GM23338 (cell line): Measurements from ENCODE around the gene PSMD6. TPM values are rescaled to one million over a fixed set of nuclear protein-coding genes. Genes with fewer than 3 reads are reported as not detected.

Experiments used
- ATAC-seq: fragments of 200-7000 bp; cut with Tn5 transposase; 3 replicates; pipeline ENCODE4 v1.9.1; 2020
- DNase-seq: peaks from one replicate; pipeline ENCODE4 v3.0.0-alpha.2; 2015; ENCODE audit warnings: low spot score
- H2AFZ ChIP-seq: fragments of 200-600 bp; sonication (generic); 2 replicates; pipeline ENCODE4 v1.8.0; 2016; ENCODE audit warnings: antibody characterized with exemption, mild to moderate bottlenecking, moderate library complexity
- H3F3A ChIP-seq: fragments of 200-600 bp; sonication (generic); replicated peaks from 2 replicates; pipeline ENCODE4 v1.8.0; 2017; ENCODE audit warnings: antibody characterized with exemption, mixed run types, low read depth
- H3K27ac ChIP-seq: fragments of 200-600 bp; sonication (generic); 2 replicates; pipeline ENCODE4 v1.6.1; 2016; ENCODE audit warnings: low read depth
- H3K27me3 ChIP-seq: fragments of 200-600 bp; sonication (generic); 2 replicates; pipeline ENCODE4 v1.8.0; 2016; ENCODE audit warnings: mild to moderate bottlenecking, mixed run types, moderate library complexity; ENCODE audit not compliant: insufficient read depth
- H3K36me3 ChIP-seq: fragments of 200-600 bp; sonication (generic); 2 replicates; pipeline ENCODE4 v1.8.0; 2016; ENCODE audit warnings: mild to moderate bottlenecking; ENCODE audit not compliant: insufficient read depth
- H3K4me1 ChIP-seq: fragments of 200-600 bp; sonication (generic); 2 replicates; pipeline ENCODE4 v1.8.0; 2016; ENCODE audit warnings: mild to moderate bottlenecking, moderate library complexity; ENCODE audit not compliant: insufficient read depth
- H3K4me2 ChIP-seq: fragments of 200-600 bp; sonication (generic); 2 replicates; pipeline ENCODE4 v1.7.1; 2017; ENCODE audit warnings: mixed run types
- H3K4me3 ChIP-seq: fragments of 200-600 bp; sonication (generic); 2 replicates; pipeline ENCODE4 v1.6.1; 2016; ENCODE audit warnings: mixed run types
- H3K79me2 ChIP-seq: fragments of 200-600 bp; sonication (generic); replicated peaks from 2 replicates; pipeline ENCODE4 v1.8.0; 2017; ENCODE audit warnings: mild to moderate bottlenecking; ENCODE audit not compliant: insufficient read depth
- H3K9me2 ChIP-seq: fragments of 200-600 bp; sonication (generic); 2 replicates; pipeline ENCODE4 v1.8.0; 2017; ENCODE audit not compliant: insufficient read depth
- H4K20me1 ChIP-seq: fragments of 200-600 bp; sonication (generic); replicated peaks from 2 replicates; pipeline ENCODE4 v1.8.0; 2017; ENCODE audit warnings: mild to moderate bottlenecking; ENCODE audit not compliant: insufficient read depth
- H3K27ac Mint-ChIP-seq: 2 replicates; pipeline ENCODE4 v1.8.0; 2020; ENCODE audit warnings: inconsistent platforms, mild to moderate bottlenecking, moderate library complexity, mixed read lengths
- H3K27me3 Mint-ChIP-seq: 3 replicates; pipeline ENCODE4 v1.8.0; 2022; ENCODE audit warnings: low read depth, mild to moderate bottlenecking, moderate library complexity, mixed read lengths, inconsistent platforms; ENCODE audit not compliant: insufficient read depth, poor library complexity
- H3K36me3 Mint-ChIP-seq: 3 replicates; pipeline ENCODE4 v1.8.0; 2021; ENCODE audit warnings: low read depth, mild to moderate bottlenecking, inconsistent platforms, moderate library complexity, mixed read lengths
- H3K4me1 Mint-ChIP-seq: 3 replicates; pipeline ENCODE4 v1.8.0; 2020; ENCODE audit warnings: mild to moderate bottlenecking, inconsistent platforms, mixed read lengths
- H3K4me3 Mint-ChIP-seq: 3 replicates; pipeline ENCODE4 v1.8.0; 2021; ENCODE audit warnings: moderate library complexity, mild to moderate bottlenecking, inconsistent platforms, mixed read lengths
- H3K9me3 Mint-ChIP-seq: 3 replicates; pipeline ENCODE4 v1.8.0; 2020; ENCODE audit warnings: moderate library complexity, mild to moderate bottlenecking, inconsistent platforms, mixed read lengths
- CREB1 ChIP-seq: fragments of 250-450 bp; sonication (Bioruptor Pico); IDR thresholded peaks from 2 replicates; pipeline ENCODE4 v1.5.0; 2020; ENCODE audit warnings: low read depth, mild to moderate bottlenecking, moderate library complexity
- ETS1 ChIP-seq: IDR thresholded peaks from 2 replicates; pipeline ENCODE4 v1.6.1; 2016; ENCODE audit warnings: antibody characterized with exemption
- EZH2 ChIP-seq: fragments of 200-600 bp; sonication (generic); IDR thresholded peaks from one replicate; pipeline ENCODE4 v1.8.0; 2017; ENCODE audit warnings: antibody characterized with exemption, mild to moderate bottlenecking, low read depth; ENCODE audit not compliant: unreplicated experiment
- EZH2phosphoT487 ChIP-seq: fragments of 200-600 bp; sonication (generic); IDR thresholded peaks from one replicate; pipeline ENCODE4 v1.8.1; 2018; ENCODE audit warnings: antibody characterized with exemption; ENCODE audit not compliant: unreplicated experiment
- JUNB ChIP-seq: IDR thresholded peaks from one replicate; pipeline ENCODE4 v1.6.1; 2016; ENCODE audit warnings: antibody characterized with exemption; ENCODE audit not compliant: unreplicated experiment
- NANOG ChIP-seq: IDR thresholded peaks from 2 replicates; pipeline ENCODE4 v1.6.1; 2016; ENCODE audit warnings: antibody characterized with exemption, borderline replicate concordance
- POLR2AphosphoS5 ChIP-seq: IDR thresholded peaks from 2 replicates; pipeline ENCODE4 v1.6.1; 2016; ENCODE audit warnings: antibody characterized with exemption, low read depth
- STAT1 ChIP-seq: IDR thresholded peaks from one replicate; pipeline ENCODE4 v1.6.1; 2016; ENCODE audit warnings: antibody characterized with exemption; ENCODE audit not compliant: unreplicated experiment
- ZNF114 ChIP-seq: fragments of 250-450 bp; sonication (Bioruptor Pico); IDR thresholded peaks from 2 replicates; pipeline ENCODE4 v1.5.0; 2020; ENCODE audit warnings: mild to moderate bottlenecking, moderate library complexity
- ZNF331 ChIP-seq: fragments of 250-450 bp; sonication (Bioruptor Pico); IDR thresholded peaks from 2 replicates; pipeline ENCODE4 v1.5.0; 2020; ENCODE audit warnings: low read depth, mild to moderate bottlenecking, moderate library complexity
- polyA plus RNA-seq: library from polyadenylated mRNA; unstranded; fragments of >200 nt; fragmentation: Nextera tagmentation; extraction: Ambion mirVana; gene quantifications from 2 replicates; pipeline ENCODE4 v1.2.1, GENCODE V29; 2016
- total RNA-seq: library from RNA; depleted of rRNA; stranded (reverse); fragments of >200 nt; shearing (Covaris generic); gene quantifications from 2 replicates; pipeline ENCODE4 v1.2.3, GENCODE V29; 2014
- TF ChIP-seq, protein P1 (sequence below): IDR thresholded peaks from one replicate; pipeline ENCODE4 v1.6.1; 2018; ENCODE audit warnings: antibody characterized with exemption; ENCODE audit not compliant: unreplicated experiment
- TF ChIP-seq, protein P2 (sequence below), 2 experiments: fragments of 200-600 bp in 1 of 2; sonication (generic) in 1 of 2; conservative IDR thresholded peaks; 2 replicates each; pipeline versions ENCODE4 v1.5.1 to v1.6.1; 2016 to 2017; ENCODE audit warnings: antibody characterized with exemption in 2 of 2, low read depth in 2 of 2, mild to moderate bottlenecking in 2 of 2, moderate library complexity in 1 of 2
- TF ChIP-seq, protein P3 (sequence below): fragments of 250-450 bp; sonication (Bioruptor Pico); IDR thresholded peaks from 2 replicates; pipeline ENCODE4 v1.5.0; 2020; ENCODE audit warnings: mild to moderate bottlenecking, moderate library complexity

PSMD6 gene
- total and polyA plus RNA-seq, 2 experiments from 2014 or later: 98.1 to 205 TPM

GRCh38 chr3:64054488-64054887 lies 31.2 kb upstream of the PSMD6 start:
- Mint-ChIP-seq H3K9me3 (no peaks in the 10 kb centered on the region), H3K36me3 (no peaks in the 10 kb centered on the region), H3K4me3 (no peak overlapping the region), H3K27ac (no peak overlapping the region), H3K4me1 (peaks cover 8% of the 10 kb centered on the region), H3K27me3 (no peaks in the 10 kb centered on the region)
- H3K9me2 ChIP-seq: no peaks in the 10 kb centered on the region
- H3K27me3 ChIP-seq: no peaks in the 10 kb centered on the region
- H2AFZ ChIP-seq: no peak overlapping the region
- ATAC-seq (no peak), DNase-seq (no peak)
- TF ChIP-seq JUNB (no peak), STAT1 (no peak), EZH2 (no peak), ZNF331 (CRISPR knock-in tag) (no peak), NANOG (no peak), CREB1 (CRISPR knock-in tag) (no peak), POLR2AphosphoS5 (no peak), ZNF114 (no peak), ETS1 (no peak), EZH2phosphoT487 (no peak)
- TF ChIP-seq, protein P1, sequence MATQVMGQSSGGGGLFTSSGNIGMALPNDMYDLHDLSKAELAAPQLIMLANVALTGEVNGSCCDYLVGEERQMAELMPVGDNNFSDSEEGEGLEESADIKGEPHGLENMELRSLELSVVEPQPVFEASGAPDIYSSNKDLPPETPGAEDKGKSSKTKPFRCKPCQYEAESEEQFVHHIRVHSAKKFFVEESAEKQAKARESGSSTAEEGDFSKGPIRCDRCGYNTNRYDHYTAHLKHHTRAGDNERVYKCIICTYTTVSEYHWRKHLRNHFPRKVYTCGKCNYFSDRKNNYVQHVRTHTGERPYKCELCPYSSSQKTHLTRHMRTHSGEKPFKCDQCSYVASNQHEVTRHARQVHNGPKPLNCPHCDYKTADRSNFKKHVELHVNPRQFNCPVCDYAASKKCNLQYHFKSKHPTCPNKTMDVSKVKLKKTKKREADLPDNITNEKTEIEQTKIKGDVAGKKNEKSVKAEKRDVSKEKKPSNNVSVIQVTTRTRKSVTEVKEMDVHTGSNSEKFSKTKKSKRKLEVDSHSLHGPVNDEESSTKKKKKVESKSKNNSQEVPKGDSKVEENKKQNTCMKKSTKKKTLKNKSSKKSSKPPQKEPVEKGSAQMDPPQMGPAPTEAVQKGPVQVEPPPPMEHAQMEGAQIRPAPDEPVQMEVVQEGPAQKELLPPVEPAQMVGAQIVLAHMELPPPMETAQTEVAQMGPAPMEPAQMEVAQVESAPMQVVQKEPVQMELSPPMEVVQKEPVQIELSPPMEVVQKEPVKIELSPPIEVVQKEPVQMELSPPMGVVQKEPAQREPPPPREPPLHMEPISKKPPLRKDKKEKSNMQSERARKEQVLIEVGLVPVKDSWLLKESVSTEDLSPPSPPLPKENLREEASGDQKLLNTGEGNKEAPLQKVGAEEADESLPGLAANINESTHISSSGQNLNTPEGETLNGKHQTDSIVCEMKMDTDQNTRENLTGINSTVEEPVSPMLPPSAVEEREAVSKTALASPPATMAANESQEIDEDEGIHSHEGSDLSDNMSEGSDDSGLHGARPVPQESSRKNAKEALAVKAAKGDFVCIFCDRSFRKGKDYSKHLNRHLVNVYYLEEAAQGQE: no peak
- TF ChIP-seq, protein P2, sequence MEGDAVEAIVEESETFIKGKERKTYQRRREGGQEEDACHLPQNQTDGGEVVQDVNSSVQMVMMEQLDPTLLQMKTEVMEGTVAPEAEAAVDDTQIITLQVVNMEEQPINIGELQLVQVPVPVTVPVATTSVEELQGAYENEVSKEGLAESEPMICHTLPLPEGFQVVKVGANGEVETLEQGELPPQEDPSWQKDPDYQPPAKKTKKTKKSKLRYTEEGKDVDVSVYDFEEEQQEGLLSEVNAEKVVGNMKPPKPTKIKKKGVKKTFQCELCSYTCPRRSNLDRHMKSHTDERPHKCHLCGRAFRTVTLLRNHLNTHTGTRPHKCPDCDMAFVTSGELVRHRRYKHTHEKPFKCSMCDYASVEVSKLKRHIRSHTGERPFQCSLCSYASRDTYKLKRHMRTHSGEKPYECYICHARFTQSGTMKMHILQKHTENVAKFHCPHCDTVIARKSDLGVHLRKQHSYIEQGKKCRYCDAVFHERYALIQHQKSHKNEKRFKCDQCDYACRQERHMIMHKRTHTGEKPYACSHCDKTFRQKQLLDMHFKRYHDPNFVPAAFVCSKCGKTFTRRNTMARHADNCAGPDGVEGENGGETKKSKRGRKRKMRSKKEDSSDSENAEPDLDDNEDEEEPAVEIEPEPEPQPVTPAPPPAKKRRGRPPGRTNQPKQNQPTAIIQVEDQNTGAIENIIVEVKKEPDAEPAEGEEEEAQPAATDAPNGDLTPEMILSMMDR (conservative IDR thresholded peaks at IDR 0.05; ENCODE audit: low read depth in 2 of 2): no peak
- TF ChIP-seq, protein P3, sequence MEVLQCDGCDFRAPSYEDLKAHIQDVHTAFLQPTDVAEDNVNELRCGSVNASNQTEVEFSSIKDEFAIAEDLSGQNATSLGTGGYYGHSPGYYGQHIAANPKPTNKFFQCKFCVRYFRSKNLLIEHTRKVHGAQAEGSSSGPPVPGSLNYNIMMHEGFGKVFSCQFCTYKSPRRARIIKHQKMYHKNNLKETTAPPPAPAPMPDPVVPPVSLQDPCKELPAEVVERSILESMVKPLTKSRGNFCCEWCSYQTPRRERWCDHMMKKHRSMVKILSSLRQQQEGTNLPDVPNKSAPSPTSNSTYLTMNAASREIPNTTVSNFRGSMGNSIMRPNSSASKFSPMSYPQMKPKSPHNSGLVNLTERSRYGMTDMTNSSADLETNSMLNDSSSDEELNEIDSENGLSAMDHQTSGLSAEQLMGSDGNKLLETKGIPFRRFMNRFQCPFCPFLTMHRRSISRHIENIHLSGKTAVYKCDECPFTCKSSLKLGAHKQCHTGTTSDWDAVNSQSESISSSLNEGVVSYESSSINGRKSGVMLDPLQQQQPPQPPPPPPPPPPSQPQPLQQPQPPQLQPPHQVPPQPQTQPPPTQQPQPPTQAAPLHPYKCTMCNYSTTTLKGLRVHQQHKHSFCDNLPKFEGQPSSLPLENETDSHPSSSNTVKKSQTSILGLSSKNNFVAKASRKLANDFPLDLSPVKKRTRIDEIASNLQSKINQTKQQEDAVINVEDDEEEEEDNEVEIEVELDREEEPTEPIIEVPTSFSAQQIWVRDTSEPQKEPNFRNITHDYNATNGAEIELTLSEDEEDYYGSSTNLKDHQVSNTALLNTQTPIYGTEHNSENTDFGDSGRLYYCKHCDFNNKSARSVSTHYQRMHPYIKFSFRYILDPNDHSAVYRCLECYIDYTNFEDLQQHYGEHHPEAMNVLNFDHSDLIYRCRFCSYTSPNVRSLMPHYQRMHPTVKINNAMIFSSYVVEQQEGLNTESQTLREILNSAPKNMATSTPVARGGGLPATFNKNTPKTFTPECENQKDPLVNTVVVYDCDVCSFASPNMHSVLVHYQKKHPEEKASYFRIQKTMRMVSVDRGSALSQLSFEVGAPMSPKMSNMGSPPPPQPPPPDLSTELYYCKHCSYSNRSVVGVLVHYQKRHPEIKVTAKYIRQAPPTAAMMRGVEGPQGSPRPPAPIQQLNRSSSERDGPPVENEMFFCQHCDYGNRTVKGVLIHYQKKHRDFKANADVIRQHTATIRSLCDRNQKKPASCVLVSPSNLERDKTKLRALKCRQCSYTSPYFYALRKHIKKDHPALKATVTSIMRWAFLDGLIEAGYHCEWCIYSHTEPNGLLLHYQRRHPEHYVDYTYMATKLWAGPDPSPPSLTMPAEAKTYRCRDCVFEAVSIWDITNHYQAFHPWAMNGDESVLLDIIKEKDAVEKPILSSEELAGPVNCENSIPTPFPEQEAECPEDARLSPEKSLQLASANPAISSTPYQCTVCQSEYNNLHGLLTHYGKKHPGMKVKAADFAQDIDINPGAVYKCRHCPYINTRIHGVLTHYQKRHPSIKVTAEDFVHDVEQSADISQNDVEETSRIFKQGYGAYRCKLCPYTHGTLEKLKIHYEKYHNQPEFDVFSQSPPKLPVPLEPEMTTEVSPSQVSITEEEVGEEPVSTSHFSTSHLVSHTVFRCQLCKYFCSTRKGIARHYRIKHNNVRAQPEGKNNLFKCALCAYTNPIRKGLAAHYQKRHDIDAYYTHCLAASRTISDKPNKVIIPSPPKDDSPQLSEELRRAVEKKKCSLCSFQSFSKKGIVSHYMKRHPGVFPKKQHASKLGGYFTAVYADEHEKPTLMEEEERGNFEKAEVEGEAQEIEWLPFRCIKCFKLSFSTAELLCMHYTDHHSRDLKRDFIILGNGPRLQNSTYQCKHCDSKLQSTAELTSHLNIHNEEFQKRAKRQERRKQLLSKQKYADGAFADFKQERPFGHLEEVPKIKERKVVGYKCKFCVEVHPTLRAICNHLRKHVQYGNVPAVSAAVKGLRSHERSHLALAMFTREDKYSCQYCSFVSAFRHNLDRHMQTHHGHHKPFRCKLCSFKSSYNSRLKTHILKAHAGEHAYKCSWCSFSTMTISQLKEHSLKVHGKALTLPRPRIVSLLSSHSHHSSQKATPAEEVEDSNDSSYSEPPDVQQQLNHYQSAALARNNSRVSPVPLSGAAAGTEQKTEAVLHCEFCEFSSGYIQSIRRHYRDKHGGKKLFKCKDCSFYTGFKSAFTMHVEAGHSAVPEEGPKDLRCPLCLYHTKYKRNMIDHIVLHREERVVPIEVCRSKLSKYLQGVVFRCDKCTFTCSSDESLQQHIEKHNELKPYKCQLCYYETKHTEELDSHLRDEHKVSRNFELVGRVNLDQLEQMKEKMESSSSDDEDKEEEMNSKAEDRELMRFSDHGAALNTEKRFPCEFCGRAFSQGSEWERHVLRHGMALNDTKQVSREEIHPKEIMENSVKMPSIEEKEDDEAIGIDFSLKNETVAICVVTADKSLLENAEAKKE (CRISPR knock-in tag): no peak
- H3F3A ChIP-seq: no peaks in the 10 kb centered on the region
- H3K27ac ChIP-seq: no peak overlapping the region
- no peaks in the 10 kb centered on the region for H3K79me2 ChIP-seq
- H3K36me3 ChIP-seq: no peaks in the 10 kb centered on the region
- peaks cover 10% of the 10 kb centered on the region for H3K4me1 ChIP-seq
- no peak overlapping the region for H3K4me3 ChIP-seq
- H4K20me1 ChIP-seq: no peaks in the 10 kb centered on the region
- H3K4me2 ChIP-seq: no peak overlapping the region
